Smooth muscle cell of the brain vasculature (primary cell): ENCODE measurements around the gene NOTCH2NLA.
"Not testable (repeated sequence)": the region's sequence is repeated elsewhere in the genome, so short reads cannot be mapped to it uniquely, and the experiment has no call there.

Experiments
- DNase-seq: peaks from one replicate; pipeline ENCODE4 v3.0.0-alpha.2; 2012; ENCODE audit warnings: low read depth, low spot score

The NOTCH2NLA gene

GRCh38 chr1:146228710-146229477 is at the start of gene NOTCH2NLA:
Gene NOTCH2NLA (minus strand): TSS chr1:146229021. CDS start chr1:146189337, 39,684 bp downstream.
- not testable (repeated sequence) for DNase-seq

- not testable (repeated sequence) for DNase-seq
Measured at GRCh38 chr1:146278346-146278745, 49.5 kb upstream of the NOTCH2NLA start.

GRCh38 chr1:146277087-146277486 is 48.3 kb upstream of the NOTCH2NLA start:
- not testable (repeated sequence) for DNase-seq

GRCh38 chr1:146274083-146274482 is 45.3 kb upstream of the NOTCH2NLA start:
- not testable (repeated sequence) for DNase-seq

GRCh38 chr1:146273194-146273593 is 44.4 kb upstream of the NOTCH2NLA start:
- not testable (repeated sequence) for DNase-seq

GRCh38 chr1:146272734-146273133 is 43.9 kb upstream of the NOTCH2NLA start:
- not testable (repeated sequence) for DNase-seq

GRCh38 chr1:146271977-146272376 is 43.2 kb upstream of the NOTCH2NLA start:
- not testable (repeated sequence) for DNase-seq

- not testable (repeated sequence) for DNase-seq
Measured at GRCh38 chr1:146270129-146270528, 41.3 kb upstream of the NOTCH2NLA start.

- not testable (repeated sequence) for DNase-seq
Measured at GRCh38 chr1:146266179-146266748, 37.4 kb upstream of the NOTCH2NLA start.

- not testable (repeated sequence) for DNase-seq
Measured at GRCh38 chr1:146264761-146265160, 35.9 kb upstream of the NOTCH2NLA start.

GRCh38 chr1:146260006-146260730 is 31.3 kb upstream of the NOTCH2NLA start:
- DNase-seq: not testable (repeated sequence)

- DNase-seq: not testable (repeated sequence)
Measured at GRCh38 chr1:146257992-146258552, 29.3 kb upstream of the NOTCH2NLA start.

GRCh38 chr1:146254569-146255197 is 25.9 kb upstream of the NOTCH2NLA start:
- DNase-seq: not testable (repeated sequence)

GRCh38 chr1:146253249-146253855 is 24.5 kb upstream of the NOTCH2NLA start:
- not testable (repeated sequence) for DNase-seq

- not testable (repeated sequence) for DNase-seq
Measured at GRCh38 chr1:146251523-146251922, 22.7 kb upstream of the NOTCH2NLA start.

- DNase-seq: not testable (repeated sequence)
Measured at GRCh38 chr1:146248643-146249042, 19.8 kb upstream of the NOTCH2NLA start.

GRCh38 chr1:146236626-146237025 is 7.8 kb upstream of the NOTCH2NLA start:
- not testable (repeated sequence) for DNase-seq

GRCh38 chr1:146236026-146236601 is 7.3 kb upstream of the NOTCH2NLA start:
- DNase-seq: not testable (repeated sequence)

GRCh38 chr1:146228144-146228682 is 608 bp downstream of the NOTCH2NLA start:
- not testable (repeated sequence) for DNase-seq

GRCh38 chr1:146174531-146174930 is 54.3 kb downstream of the NOTCH2NLA start:
- not testable (repeated sequence) for DNase-seq
